PC-9 (cell line): ENCODE results near the gene BFSP2.

ENCODE experiments used
- CTCF ChIP-seq: fragments of 200-600 bp; sonication (generic); conservative IDR thresholded peaks from 2 replicates; pipeline ENCODE4 v1.6.1; 2017; ENCODE audit warnings: mixed run types, antibody characterized with exemption, mild to moderate bottlenecking, moderate library complexity
- EZH2 ChIP-seq: fragments of 200-600 bp; sonication (generic); IDR thresholded peaks from 2 replicates; pipeline ENCODE4 v1.8.0; 2017; ENCODE audit warnings: antibody characterized with exemption, low read depth

- TF ChIP-seq EZH2: no peak
- no peak for TF ChIP-seq CTCF
Observed at GRCh38 chr3:133366921-133367320, 32.9 kb upstream of the BFSP2 start.
